CD4-positive, CD25-positive, alpha-beta regulatory T cell (primary cell): ENCODE measurements around the gene PHLDB1. TPM values are rescaled to one million over a fixed set of nuclear protein-coding genes. Genes with fewer than 3 reads are reported as not detected.

ENCODE experiments used
- ATAC-seq, 2 donors: fragments of 150-1000 bp; cut with Tn5 transposase; one replicate each; pipeline ENCODE4 v1.10.0; 2021; ENCODE audit warnings: low read depth in 2 of 2, moderate number of reproducible peaks in 2 of 2, moderate library complexity in 1 of 2
- DNase-seq, 3 donors: peaks; one replicate each; pipeline versions ENCODE4 v3.0.0 to v3.0.0-alpha.2; 2012 to 2022; ENCODE audit warnings: mixed read lengths in 1 of 3
- H3K27ac ChIP-seq: one replicate; pipeline ENCODE4 v1.7.0; 2013; ENCODE audit warnings: mild to moderate bottlenecking, low read length; ENCODE audit not compliant: insufficient read depth, poor library complexity, severe bottlenecking
- H3K27me3 ChIP-seq: one replicate; pipeline ENCODE4 v1.7.0; 2013; ENCODE audit warnings: low read length; ENCODE audit not compliant: control insufficient read depth, insufficient read depth
- H3K36me3 ChIP-seq: one replicate; pipeline ENCODE4 v1.7.0; 2013; ENCODE audit warnings: mild to moderate bottlenecking, low read length, moderate library complexity; ENCODE audit not compliant: control insufficient read depth, insufficient read depth
- H3K4me1 ChIP-seq: 2 replicates; pipeline ENCODE4 v1.7.0; 2013; ENCODE audit warnings: mild to moderate bottlenecking, low read length; ENCODE audit not compliant: insufficient read depth, control insufficient read depth, poor library complexity, severe bottlenecking
- H3K4me3 ChIP-seq: one replicate; pipeline ENCODE4 v1.7.0; 2013; ENCODE audit warnings: low read depth, mild to moderate bottlenecking, low read length, moderate library complexity
- H3K9me3 ChIP-seq, 2 experiments: 1 replicate in 1 of 2; 2 replicates in 1 of 2; pipeline ENCODE4 v1.7.0; 2013; ENCODE audit warnings: low read length in 2 of 2, mild to moderate bottlenecking in 1 of 2, moderate library complexity in 1 of 2; ENCODE audit not compliant: control insufficient read depth in 2 of 2
- H3K27ac Mint-ChIP-seq, 3 donors: one replicate each; pipeline ENCODE4 v1.8.0; 2020 to 2022; ENCODE audit warnings: mild to moderate bottlenecking in 3 of 3, mixed read lengths in 3 of 3, moderate library complexity in 2 of 3
- H3K27me3 Mint-ChIP-seq: one replicate; pipeline ENCODE4 v1.8.0; 2022; ENCODE audit warnings: mild to moderate bottlenecking, mixed read lengths
- H3K36me3 Mint-ChIP-seq: one replicate; pipeline ENCODE4 v1.8.0; 2020; ENCODE audit warnings: mixed read lengths
- H3K4me1 Mint-ChIP-seq, 4 donors: one replicate each; pipeline ENCODE4 v1.8.0; 2020 to 2022; ENCODE audit warnings: mixed read lengths in 4 of 4, mild to moderate bottlenecking in 1 of 4
- H3K4me3 Mint-ChIP-seq, 4 donors: one replicate each; pipeline ENCODE4 v1.8.0; 2020 to 2022; ENCODE audit warnings: mild to moderate bottlenecking in 4 of 4, mixed read lengths in 4 of 4, moderate library complexity in 3 of 4
- H3K9me3 Mint-ChIP-seq, 7 donors: one replicate each; pipeline ENCODE4 v1.8.0; 2020 to 2022; ENCODE audit warnings: mixed read lengths in 7 of 7, mild to moderate bottlenecking in 3 of 7, moderate library complexity in 2 of 7
- polyA plus RNA-seq, 4 donors: library from polyadenylated mRNA; unstranded; fragments of 300-500 nt; fragmentation: Illumina TruSeq; gene quantifications; one replicate each; pipeline ENCODE4 v1.2.3, GENCODE V29; 2021
- total RNA-seq: library from RNA; stranded (reverse); gene quantifications from one replicate; pipeline ENCODE4 v1.2.3, GENCODE V29; 2022

Gene PHLDB1
- total and polyA plus RNA-seq, 5 donors from 2014 or later: 0.16 to 1.2 (median 0.55) TPM; not detected in 1

- no peaks in the 10 kb centered on the region for H3K9me3 ChIP-seq
- H3K4me1 Mint-ChIP-seq: no peaks in the 10 kb centered on the region
- H3K27me3 ChIP-seq: no peaks in the 10 kb centered on the region
- no peaks in the 10 kb centered on the region for H3K9me3 Mint-ChIP-seq
- ATAC-seq (no peak), DNase-seq (no peak)
- no peaks in the 10 kb centered on the region for H3K36me3 ChIP-seq
- no peaks in the 10 kb centered on the region for H3K4me1 ChIP-seq
- H3K27ac ChIP-seq: no peak overlapping the region
- no peak overlapping the region for H3K4me3 Mint-ChIP-seq
- no peak overlapping the region for H3K4me3 ChIP-seq
- H3K27me3 Mint-ChIP-seq: peaks cover 7% of the 10 kb centered on the region
- H3K36me3 Mint-ChIP-seq: no peaks in the 10 kb centered on the region
- H3K27ac Mint-ChIP-seq: no peak overlapping the region
These were observed 20.6 kb downstream of the PHLDB1 start for GRCh38 chr11:118628031-118628430.

DNA sequence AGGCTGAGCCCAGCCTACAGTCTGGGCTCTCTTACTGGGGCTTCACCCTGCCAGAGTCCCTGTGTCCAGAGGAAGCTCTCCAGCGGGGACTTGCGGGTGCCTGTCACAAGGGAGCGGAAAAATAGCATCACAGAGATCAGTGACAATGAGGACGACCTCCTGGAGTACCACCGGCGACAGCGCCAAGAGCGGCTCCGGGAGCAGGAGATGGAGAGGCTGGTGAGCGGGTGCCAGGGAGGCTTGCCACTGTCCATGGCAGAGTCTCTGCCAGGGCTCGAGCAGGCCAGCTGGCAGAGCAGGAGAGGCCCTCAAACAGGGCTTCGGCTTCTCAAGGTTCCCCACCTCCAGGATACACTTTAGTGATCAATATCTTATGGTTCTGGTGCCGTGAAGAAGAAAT lies 21.0 kb downstream of the PHLDB1 start:
- H3K27ac Mint-ChIP-seq: no peak overlapping the region
- H3K4me3 Mint-ChIP-seq: no peak overlapping the region
- ATAC-seq: no peak
- Histone ChIP-seq H3K27me3 (no peaks in the 10 kb centered on the region), H3K4me3 (no peak overlapping the region), H3K4me1 (no peaks in the 10 kb centered on the region), H3K27ac (no peak overlapping the region), H3K36me3 (no peaks in the 10 kb centered on the region), H3K9me3 (no peaks in the 10 kb centered on the region)
- H3K4me1 Mint-ChIP-seq: no peaks in the 10 kb centered on the region
- H3K27me3 Mint-ChIP-seq: peaks cover 7% of the 10 kb centered on the region
- no peaks in the 10 kb centered on the region for H3K36me3 Mint-ChIP-seq
- DNase-seq: no peak
- no peaks in the 10 kb centered on the region for H3K9me3 Mint-ChIP-seq

GRCh38 chr11:118628861-118629549 lies 21.6 kb downstream of the PHLDB1 start:
- no peak for DNase-seq
- no peak for ATAC-seq
- Mint-ChIP-seq H3K4me3 (no peak overlapping the region), H3K27me3 (peaks cover 7% of the 10 kb centered on the region), H3K9me3 (no peaks in the 10 kb centered on the region), H3K27ac (peak overlapping the region in 1 of 3 donors; percentile 36), H3K36me3 (no peaks in the 10 kb centered on the region), H3K4me1 (no peaks in the 10 kb centered on the region)
- no peaks in the 10 kb centered on the region for H3K36me3 ChIP-seq
- H3K27ac ChIP-seq: no peak overlapping the region
- H3K9me3 ChIP-seq: no peaks in the 10 kb centered on the region
- H3K4me3 ChIP-seq: no peak overlapping the region
- no peaks in the 10 kb centered on the region for H3K4me1 ChIP-seq
- no peaks in the 10 kb centered on the region for H3K27me3 ChIP-seq

DNA sequence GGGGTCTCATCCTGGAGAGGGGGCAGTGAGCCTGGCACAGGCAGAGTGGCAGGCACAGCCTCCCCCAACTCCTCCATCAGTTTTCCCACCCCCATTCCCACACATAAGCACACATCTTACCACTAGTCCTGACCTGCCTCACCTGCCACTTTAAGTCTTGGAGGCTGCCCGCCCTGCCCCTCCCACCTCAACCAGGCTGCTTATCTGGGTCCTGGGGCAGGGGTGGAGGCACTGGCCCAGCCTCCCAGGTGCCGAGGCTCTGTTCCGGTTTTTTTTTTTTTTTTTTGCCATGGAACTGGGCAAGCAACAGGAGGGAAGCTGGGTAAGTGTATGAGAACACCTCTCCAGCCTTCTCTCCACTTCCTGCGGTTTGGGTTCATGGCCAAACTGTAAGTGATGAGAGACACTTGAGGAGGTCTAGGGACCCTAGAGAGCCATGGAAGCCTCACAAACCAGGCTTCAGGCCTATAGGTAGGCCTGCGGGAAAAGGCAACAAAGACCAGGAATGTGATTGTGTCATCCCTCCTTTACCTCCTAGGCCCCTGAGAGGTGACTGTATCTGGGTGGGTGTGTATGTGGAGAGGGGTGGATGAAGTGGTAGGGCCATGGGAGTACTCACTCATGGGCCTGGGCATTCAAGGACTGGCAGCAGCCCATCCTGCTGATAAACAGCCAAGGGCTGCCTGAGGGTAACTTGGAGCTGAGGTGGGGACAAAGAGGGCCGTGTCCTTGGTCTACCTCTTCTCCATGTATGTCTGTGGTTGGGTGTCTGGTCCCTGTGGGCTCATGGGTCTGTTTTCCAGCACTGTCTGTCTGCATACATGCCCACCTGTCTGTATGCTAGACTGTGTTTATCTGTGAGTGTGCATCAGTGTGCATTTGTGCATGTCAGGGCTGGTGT lies 22.6 kb downstream of the PHLDB1 start:
- H3K27me3 ChIP-seq: no peaks in the 10 kb centered on the region
- Mint-ChIP-seq H3K27me3 (peaks cover 7% of the 10 kb centered on the region), H3K4me3 (no peak overlapping the region), H3K9me3 (no peaks in the 10 kb centered on the region), H3K4me1 (no peaks in the 10 kb centered on the region), H3K27ac (no peak overlapping the region), H3K36me3 (no peaks in the 10 kb centered on the region)
- H3K4me3 ChIP-seq: no peak overlapping the region
- H3K9me3 ChIP-seq: no peaks in the 10 kb centered on the region
- ATAC-seq (no peak), DNase-seq (no peak)
- no peak overlapping the region for H3K27ac ChIP-seq
- no peaks in the 10 kb centered on the region for H3K4me1 ChIP-seq
- no peaks in the 10 kb centered on the region for H3K36me3 ChIP-seq

DNA sequence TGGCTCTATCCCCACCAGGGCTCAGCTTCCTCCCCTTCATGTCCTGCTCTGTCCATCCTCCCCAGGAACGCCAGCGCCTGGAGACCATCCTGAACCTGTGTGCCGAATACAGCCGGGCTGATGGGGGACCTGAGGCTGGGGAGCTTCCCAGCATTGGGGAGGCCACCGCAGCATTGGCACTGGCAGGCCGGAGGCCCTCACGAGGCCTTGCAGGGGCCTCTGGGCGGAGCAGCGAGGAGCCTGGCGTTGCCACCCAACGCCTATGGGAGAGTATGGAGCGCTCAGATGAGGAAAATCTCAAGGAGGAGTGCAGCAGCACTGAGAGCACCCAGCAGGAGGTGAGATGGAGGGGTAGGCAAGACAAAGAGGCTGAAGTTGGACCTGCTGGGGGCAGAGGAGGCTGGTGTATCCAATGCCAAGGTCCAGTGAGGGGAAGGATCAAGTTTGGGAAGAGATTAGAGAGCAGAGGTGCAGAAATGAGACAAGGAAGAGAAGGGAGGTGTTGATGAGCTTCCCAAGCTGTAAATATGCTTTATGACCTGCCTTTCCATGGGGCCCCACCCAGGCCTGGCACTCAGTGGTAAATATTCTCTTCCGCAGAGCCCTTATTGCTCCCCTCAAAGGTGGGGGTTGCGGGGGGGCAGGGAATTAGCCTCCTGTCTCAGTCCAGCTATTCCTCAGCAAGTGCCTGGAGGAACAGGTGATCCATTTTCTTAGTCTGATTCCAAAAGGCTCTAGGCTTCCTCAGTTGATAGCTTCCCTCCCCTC lies 23.9 kb downstream of the PHLDB1 start:
- H3K4me3 ChIP-seq: no peak overlapping the region
- no peaks in the 10 kb centered on the region for H3K9me3 Mint-ChIP-seq
- H3K9me3 ChIP-seq: no peaks in the 10 kb centered on the region
- no peaks in the 10 kb centered on the region for H3K4me1 Mint-ChIP-seq
- no peaks in the 10 kb centered on the region for H3K36me3 ChIP-seq
- no peak for ATAC-seq
- no peak overlapping the region for H3K4me3 Mint-ChIP-seq
- peaks cover 9% of the 10 kb centered on the region for H3K27me3 Mint-ChIP-seq
- H3K36me3 Mint-ChIP-seq: no peaks in the 10 kb centered on the region
- H3K4me1 ChIP-seq: no peaks in the 10 kb centered on the region
- H3K27ac ChIP-seq: no peak overlapping the region
- no peak for DNase-seq
- no peaks in the 10 kb centered on the region for H3K27me3 ChIP-seq
- peak overlapping the region in 1 of 3 donors; percentile 67 for H3K27ac Mint-ChIP-seq

GRCh38 chr11:118632577-118633318 lies 25.3 kb downstream of the PHLDB1 start:
- Mint-ChIP-seq H3K27ac (no peak overlapping the region), H3K4me3 (no peak overlapping the region), H3K36me3 (no peaks in the 10 kb centered on the region), H3K9me3 (no peaks in the 10 kb centered on the region), H3K4me1 (no peaks in the 10 kb centered on the region), H3K27me3 (peaks cover 8% of the 10 kb centered on the region)
- no peaks in the 10 kb centered on the region for H3K36me3 ChIP-seq
- no peaks in the 10 kb centered on the region for H3K9me3 ChIP-seq
- H3K4me3 ChIP-seq: no peak overlapping the region
- no peaks in the 10 kb centered on the region for H3K4me1 ChIP-seq
- H3K27ac ChIP-seq: no peak overlapping the region
- no peaks in the 10 kb centered on the region for H3K27me3 ChIP-seq
- no peak for DNase-seq
- ATAC-seq: no peak

DNA sequence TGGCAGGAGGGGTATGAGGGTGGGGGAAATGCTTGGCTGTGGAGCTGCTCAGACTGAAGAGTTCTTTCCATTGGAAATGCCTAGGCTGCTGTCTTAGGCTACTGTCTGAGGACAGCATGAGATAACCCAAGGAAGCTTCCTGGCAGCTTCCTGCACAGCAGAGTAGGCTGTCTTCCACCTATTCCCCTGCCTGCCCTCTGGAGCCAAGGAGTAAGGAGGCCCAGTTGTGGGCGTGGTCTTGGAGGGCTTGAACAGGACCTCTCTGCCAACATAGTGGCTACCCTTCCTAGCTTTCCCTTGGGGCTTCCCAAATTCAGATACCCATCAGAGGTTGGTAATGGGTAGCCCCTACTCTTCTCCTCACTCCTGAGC lies 25.9 kb downstream of the PHLDB1 start:
- Mint-ChIP-seq H3K9me3 (no peaks in the 10 kb centered on the region), H3K36me3 (no peaks in the 10 kb centered on the region), H3K4me3 (no peak overlapping the region), H3K4me1 (no peaks in the 10 kb centered on the region), H3K27me3 (peaks cover 8% of the 10 kb centered on the region), H3K27ac (no peak overlapping the region)
- Histone ChIP-seq H3K9me3 (no peaks in the 10 kb centered on the region), H3K4me3 (no peak overlapping the region), H3K36me3 (no peaks in the 10 kb centered on the region), H3K27ac (no peak overlapping the region), H3K4me1 (no peaks in the 10 kb centered on the region), H3K27me3 (no peaks in the 10 kb centered on the region)
- ATAC-seq: no peak
- DNase-seq: no peak
